Measurements from ENCODE around the gene FRMD4B.

DNA sequence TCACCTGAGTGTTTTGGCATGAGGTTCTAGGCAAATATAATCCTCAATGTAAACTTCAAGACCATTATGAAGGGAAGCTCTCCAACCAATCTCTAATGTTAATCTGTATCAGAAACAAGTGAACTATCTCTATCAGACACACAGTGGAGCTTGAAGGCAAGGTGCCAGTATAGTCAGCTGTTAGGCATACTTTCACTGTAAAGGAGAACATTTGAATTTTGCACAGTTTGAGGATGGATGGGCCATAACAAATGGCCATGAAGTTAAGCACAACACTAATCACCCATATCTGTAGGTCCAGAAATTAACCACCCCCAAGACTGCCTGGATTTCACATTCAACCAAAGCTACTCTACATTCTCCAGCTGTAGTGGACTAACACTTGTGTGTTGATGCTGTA is 194.4 kb downstream of the FRMD4B start:
- TF ChIP-seq, protein P1, sequence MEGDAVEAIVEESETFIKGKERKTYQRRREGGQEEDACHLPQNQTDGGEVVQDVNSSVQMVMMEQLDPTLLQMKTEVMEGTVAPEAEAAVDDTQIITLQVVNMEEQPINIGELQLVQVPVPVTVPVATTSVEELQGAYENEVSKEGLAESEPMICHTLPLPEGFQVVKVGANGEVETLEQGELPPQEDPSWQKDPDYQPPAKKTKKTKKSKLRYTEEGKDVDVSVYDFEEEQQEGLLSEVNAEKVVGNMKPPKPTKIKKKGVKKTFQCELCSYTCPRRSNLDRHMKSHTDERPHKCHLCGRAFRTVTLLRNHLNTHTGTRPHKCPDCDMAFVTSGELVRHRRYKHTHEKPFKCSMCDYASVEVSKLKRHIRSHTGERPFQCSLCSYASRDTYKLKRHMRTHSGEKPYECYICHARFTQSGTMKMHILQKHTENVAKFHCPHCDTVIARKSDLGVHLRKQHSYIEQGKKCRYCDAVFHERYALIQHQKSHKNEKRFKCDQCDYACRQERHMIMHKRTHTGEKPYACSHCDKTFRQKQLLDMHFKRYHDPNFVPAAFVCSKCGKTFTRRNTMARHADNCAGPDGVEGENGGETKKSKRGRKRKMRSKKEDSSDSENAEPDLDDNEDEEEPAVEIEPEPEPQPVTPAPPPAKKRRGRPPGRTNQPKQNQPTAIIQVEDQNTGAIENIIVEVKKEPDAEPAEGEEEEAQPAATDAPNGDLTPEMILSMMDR (IDR thresholded peaks at IDR 0.05): no peak
- TF ChIP-seq POLR2A (IDR thresholded peaks at IDR 0.05): no peak
